ENCODE measurements around the gene VSNL1.

The VSNL1 gene

DNA sequence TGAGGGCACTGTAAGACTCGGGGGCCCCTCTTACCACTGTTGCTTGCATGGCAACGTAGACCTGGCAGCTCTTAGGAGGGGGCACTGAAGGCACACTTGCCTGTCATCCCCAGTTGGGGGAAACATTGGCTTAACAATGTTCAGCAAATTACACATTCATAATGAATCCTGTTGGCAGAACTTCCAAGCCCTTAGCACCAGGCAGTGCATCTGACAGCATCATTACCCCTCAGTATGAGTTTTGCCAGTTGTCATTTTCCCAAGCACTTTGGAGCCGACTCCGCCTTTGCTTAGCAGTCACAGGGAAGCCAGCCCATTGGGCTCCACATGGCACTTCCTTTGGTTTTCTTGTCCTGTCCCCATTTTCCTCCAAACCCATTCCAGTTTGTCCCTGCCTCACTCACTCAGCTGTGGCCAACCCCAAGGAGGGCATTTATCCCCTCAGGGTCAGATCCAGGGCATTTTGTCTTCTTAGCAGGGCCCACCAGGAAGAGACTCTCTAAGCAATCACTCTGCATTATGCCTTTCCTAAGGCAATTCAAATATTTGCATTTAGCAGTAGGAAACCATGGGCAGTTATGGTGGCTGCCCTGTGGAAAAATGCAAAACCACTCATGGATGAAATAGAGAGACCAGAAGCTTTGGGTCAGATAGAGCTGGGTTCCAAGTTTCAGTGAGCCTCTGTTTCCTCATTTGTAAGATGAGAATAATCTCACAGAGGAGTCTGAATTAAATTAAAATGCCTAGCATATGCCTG, 73.9 kb downstream of the VSNL1 start:
- TF ChIP-seq, protein P1, sequence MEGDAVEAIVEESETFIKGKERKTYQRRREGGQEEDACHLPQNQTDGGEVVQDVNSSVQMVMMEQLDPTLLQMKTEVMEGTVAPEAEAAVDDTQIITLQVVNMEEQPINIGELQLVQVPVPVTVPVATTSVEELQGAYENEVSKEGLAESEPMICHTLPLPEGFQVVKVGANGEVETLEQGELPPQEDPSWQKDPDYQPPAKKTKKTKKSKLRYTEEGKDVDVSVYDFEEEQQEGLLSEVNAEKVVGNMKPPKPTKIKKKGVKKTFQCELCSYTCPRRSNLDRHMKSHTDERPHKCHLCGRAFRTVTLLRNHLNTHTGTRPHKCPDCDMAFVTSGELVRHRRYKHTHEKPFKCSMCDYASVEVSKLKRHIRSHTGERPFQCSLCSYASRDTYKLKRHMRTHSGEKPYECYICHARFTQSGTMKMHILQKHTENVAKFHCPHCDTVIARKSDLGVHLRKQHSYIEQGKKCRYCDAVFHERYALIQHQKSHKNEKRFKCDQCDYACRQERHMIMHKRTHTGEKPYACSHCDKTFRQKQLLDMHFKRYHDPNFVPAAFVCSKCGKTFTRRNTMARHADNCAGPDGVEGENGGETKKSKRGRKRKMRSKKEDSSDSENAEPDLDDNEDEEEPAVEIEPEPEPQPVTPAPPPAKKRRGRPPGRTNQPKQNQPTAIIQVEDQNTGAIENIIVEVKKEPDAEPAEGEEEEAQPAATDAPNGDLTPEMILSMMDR (conservative IDR thresholded peaks at IDR 0.05; ENCODE audit: control insufficient read depth, insufficient read depth, low read depth, low read length), result no peak
- no peak for DNase-seq (ENCODE audit: low read depth)
- no peak overlapping the region for H3K4me3 ChIP-seq (ENCODE audit: control insufficient read depth, low read depth, low read length)

GRCh38 chr2:17615147-17615546, 74.7 kb downstream of the VSNL1 start:
- DNase-seq (ENCODE audit: low read depth), result no peak

DNA sequence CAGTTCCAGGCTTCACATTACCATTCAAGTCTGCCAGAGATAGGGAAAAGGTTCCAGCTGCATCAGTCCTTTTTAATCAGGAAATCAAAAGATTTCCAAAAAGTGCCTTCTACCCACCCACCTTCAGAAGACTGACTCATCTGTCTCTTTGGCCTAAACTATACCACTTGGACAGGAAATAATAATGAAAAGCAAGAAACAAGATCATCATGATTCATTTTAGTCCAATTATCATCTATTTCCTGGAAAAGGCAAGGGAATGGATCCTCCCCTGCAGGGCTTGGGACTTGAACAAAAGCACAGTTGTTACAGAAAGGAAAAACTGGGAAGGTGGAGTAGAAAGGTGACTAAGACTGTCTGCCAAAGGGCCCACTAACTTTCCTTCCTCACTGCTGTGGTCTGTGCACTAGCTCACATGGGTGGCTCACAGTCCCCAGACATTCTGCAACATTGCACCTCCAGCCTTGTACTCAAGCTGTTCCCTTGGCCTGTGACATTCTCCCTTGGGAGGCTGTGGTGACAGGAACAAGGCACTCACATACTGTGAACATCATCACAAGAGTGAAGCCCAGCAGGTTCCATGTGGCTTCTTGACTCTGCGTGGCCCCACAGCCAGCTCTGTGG, 75.3 kb downstream of the VSNL1 start:
- no peak overlapping the region for H3K4me3 ChIP-seq (ENCODE audit: control insufficient read depth, low read depth, low read length)
- TF ChIP-seq, protein P1 (conservative IDR thresholded peaks at IDR 0.05; ENCODE audit: control insufficient read depth, insufficient read depth, low read depth, low read length), result no peak
- peak; percentile 89 for DNase-seq (ENCODE audit: low read depth)

More at GRCh38 chr2:17615147-17615546, 74.7 kb downstream of the VSNL1 start:
- TF ChIP-seq, protein P1 (conservative IDR thresholded peaks at IDR 0.05; ENCODE audit: control insufficient read depth, insufficient read depth, low read depth, low read length), result no peak
- H3K4me3 ChIP-seq (ENCODE audit: control insufficient read depth, low read depth, low read length), result no peak overlapping the region

DNA sequence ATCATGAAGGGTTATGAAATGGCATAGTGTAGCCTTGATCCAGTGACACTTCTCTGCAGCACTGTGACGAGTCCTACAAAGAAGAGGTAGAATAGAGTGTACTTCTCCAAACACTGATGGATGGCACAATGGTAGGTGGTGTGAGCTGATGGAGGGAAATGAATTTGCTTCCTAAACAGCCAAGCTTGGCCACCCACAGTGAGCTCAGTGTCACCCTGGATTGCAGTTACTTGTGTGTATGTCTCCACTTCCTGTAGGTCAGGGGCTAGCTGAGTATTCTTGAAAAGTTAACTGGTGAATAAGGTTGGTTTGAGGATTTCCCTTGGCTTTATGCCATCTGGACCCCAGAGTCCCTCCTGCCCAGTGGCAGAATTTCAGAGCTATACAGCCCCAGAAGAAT, 75.9 kb downstream of the VSNL1 start:
- TF ChIP-seq, protein P1 (conservative IDR thresholded peaks at IDR 0.05; ENCODE audit: control insufficient read depth, insufficient read depth, low read depth, low read length), result no peak
- H3K4me3 ChIP-seq (ENCODE audit: control insufficient read depth, low read depth, low read length), result no peak overlapping the region
- no peak for DNase-seq (ENCODE audit: low read depth)

GRCh38 chr2:17617516-17617915, 77.0 kb downstream of the VSNL1 start:
- no peak for DNase-seq (ENCODE audit: low read depth)
- no peak overlapping the region for H3K4me3 ChIP-seq (ENCODE audit: control insufficient read depth, low read depth, low read length)
- TF ChIP-seq, protein P1 (conservative IDR thresholded peaks at IDR 0.05; ENCODE audit: control insufficient read depth, insufficient read depth, low read depth, low read length), result no peak

GRCh38 chr2:17617955-17618354, 77.5 kb downstream of the VSNL1 start:
- TF ChIP-seq, protein P1 (conservative IDR thresholded peaks at IDR 0.05; ENCODE audit: control insufficient read depth, insufficient read depth, low read depth, low read length), result no peak

More at GRCh38 chr2:17617955-17618354, 77.5 kb downstream of the VSNL1 start:
- no peak for DNase-seq (ENCODE audit: low read depth)
- H3K4me3 ChIP-seq (ENCODE audit: control insufficient read depth, low read depth, low read length), result no peak overlapping the region

Data from fibroblast of mammary gland (primary cell).